HepG2 (cell line): ENCODE measurements around the gene NDUFB5. TPM values are rescaled to one million over a fixed set of nuclear protein-coding genes. Genes with fewer than 3 reads are reported as not detected.
A peak's percentile ranks its signal among the peaks of the same experiment; 100 is the strongest.

Source experiments
- ARNT2 ChIP-seq: sonication (generic); formaldehyde crosslinking; IDR thresholded peaks from 2 replicates; pipeline ENCODE4 v1.8.0; 2022; ENCODE audit warnings: mild to moderate bottlenecking, low read depth, missing genetic modification reagents, moderate library complexity
- BRD4 ChIP-seq: sonication (generic); formaldehyde crosslinking; IDR thresholded peaks from 2 replicates; pipeline ENCODE4 v1.4.0; 2020; ENCODE audit warnings: missing genetic modification reagents
- GATA4 ChIP-seq: sonication (generic); IDR thresholded peaks from 2 replicates; pipeline ENCODE4 v1.6.1; 2016; ENCODE audit warnings: antibody characterized with exemption, low read depth, borderline replicate concordance
- GMEB1 ChIP-seq: sonication (generic); formaldehyde crosslinking; IDR thresholded peaks from 2 replicates; pipeline ENCODE4 v1.5.1; 2020; ENCODE audit warnings: missing genetic modification reagents, mild to moderate bottlenecking, borderline replicate concordance
- MTERF4 ChIP-seq: sonication (generic); formaldehyde crosslinking; IDR thresholded peaks from 2 replicates; pipeline ENCODE4 v1.8.0; 2023; ENCODE audit warnings: mild to moderate bottlenecking, missing genetic modification reagents
- NFE2L1 ChIP-seq: sonication (generic); formaldehyde crosslinking; IDR thresholded peaks from 2 replicates; pipeline ENCODE4 v1.4.0; 2020; ENCODE audit warnings: missing genetic modification reagents, mild to moderate bottlenecking, borderline replicate concordance
- NFYB ChIP-seq: sonication (generic); formaldehyde crosslinking; IDR thresholded peaks from 2 replicates; pipeline ENCODE4 v1.4.0; 2020; ENCODE audit warnings: missing genetic modification reagents
- PHF5A ChIP-seq: IDR thresholded peaks from one replicate; pipeline ENCODE4 v1.6.1; 2018; ENCODE audit warnings: low read depth, missing genetic modification reagents; ENCODE audit not compliant: unreplicated experiment
- ZBTB20 ChIP-seq: sonication (generic); formaldehyde crosslinking; IDR thresholded peaks from 2 replicates; pipeline ENCODE4 v1.8.1; 2023; ENCODE audit warnings: missing genetic modification reagents, low read depth, mild to moderate bottlenecking, borderline replicate concordance
- ZBTB38 ChIP-seq: sonication (generic); formaldehyde crosslinking; IDR thresholded peaks from 2 replicates; pipeline ENCODE4 v1.5.1; 2020; ENCODE audit warnings: mild to moderate bottlenecking, missing genetic modification reagents
- ZC3H4 ChIP-seq: sonication (generic); formaldehyde crosslinking; IDR thresholded peaks from 2 replicates; pipeline ENCODE4 v1.4.0; 2020; ENCODE audit warnings: missing genetic modification reagents, borderline replicate concordance
- ZFP82 ChIP-seq: sonication (generic); formaldehyde crosslinking; IDR thresholded peaks from 2 replicates; pipeline ENCODE4 v1.5.1; 2020; ENCODE audit warnings: mild to moderate bottlenecking, missing genetic modification reagents, borderline replicate concordance
- ZNF350 ChIP-seq: sonication (generic); formaldehyde crosslinking; IDR thresholded peaks from 2 replicates; pipeline ENCODE4 v1.4.0; 2020; ENCODE audit warnings: mild to moderate bottlenecking, low read depth, missing genetic modification reagents, borderline replicate concordance
- ZNF788 ChIP-seq: sonication (generic); formaldehyde crosslinking; IDR thresholded peaks from 2 replicates; pipeline ENCODE4 v1.5.0; 2020; ENCODE audit warnings: mild to moderate bottlenecking, missing genetic modification reagents, borderline replicate concordance
- polyA plus RNA-seq, 8 experiments: library from polyadenylated mRNA; depleted of rRNA in 3 of 8; stranded (reverse) in 7 of 8; unstranded in 1 of 8; fragments of >200 nt; fragmentation: Illumina TruSeq in 4 of 8; extraction: Trizol in 4 of 8; gene quantifications; 2 replicates each; pipeline versions ENCODE4 v1.2.1 to v1.2.3, GENCODE V29; 2011 to 2016; ENCODE audit warnings: low read depth in 4 of 8, missing spikeins in 1 of 8, mixed read lengths in 1 of 8; ENCODE audit not compliant: insufficient read depth in 1 of 8
- total RNA-seq, 5 experiments: library from RNA; depleted of rRNA; stranded (reverse); fragments of >200 nt; fragmentation: Illumina TruSeq; extraction: Trizol; gene quantifications; 2 replicates each; pipeline ENCODE4 v1.2.3, GENCODE V29; 2016; ENCODE audit warnings: low read depth in 1 of 5
- TF ChIP-seq, protein P1 (sequence below): sonication (generic); formaldehyde crosslinking; IDR thresholded peaks from 2 replicates; pipeline ENCODE4 v1.8.0; 2022; ENCODE audit warnings: mild to moderate bottlenecking, missing genetic modification reagents; ENCODE audit not compliant: insufficient replicate concordance
- TF ChIP-seq, protein P2 (sequence below): sonication (generic); formaldehyde crosslinking; IDR thresholded peaks from 2 replicates; pipeline ENCODE4 v1.4.0; 2020; ENCODE audit warnings: missing genetic modification reagents
- TF ChIP-seq, protein P3 (sequence below): fragments of 450-650 bp; IDR thresholded peaks from 2 replicates; pipeline ENCODE4 v1.6.1; 2017
- TF ChIP-seq, protein P4 (sequence below): sonication (generic); formaldehyde crosslinking; IDR thresholded peaks from 2 replicates; pipeline ENCODE4 v1.5.1; 2020; ENCODE audit warnings: missing genetic modification reagents, mild to moderate bottlenecking, borderline replicate concordance

Gene NDUFB5
- total and polyA plus RNA-seq, 2 of the 13 experiments (the other 11 are each of a cell fraction or from before 2014, with no cell fraction given) = 43.3 to 120 TPM

- TF ChIP-seq, protein P1, sequence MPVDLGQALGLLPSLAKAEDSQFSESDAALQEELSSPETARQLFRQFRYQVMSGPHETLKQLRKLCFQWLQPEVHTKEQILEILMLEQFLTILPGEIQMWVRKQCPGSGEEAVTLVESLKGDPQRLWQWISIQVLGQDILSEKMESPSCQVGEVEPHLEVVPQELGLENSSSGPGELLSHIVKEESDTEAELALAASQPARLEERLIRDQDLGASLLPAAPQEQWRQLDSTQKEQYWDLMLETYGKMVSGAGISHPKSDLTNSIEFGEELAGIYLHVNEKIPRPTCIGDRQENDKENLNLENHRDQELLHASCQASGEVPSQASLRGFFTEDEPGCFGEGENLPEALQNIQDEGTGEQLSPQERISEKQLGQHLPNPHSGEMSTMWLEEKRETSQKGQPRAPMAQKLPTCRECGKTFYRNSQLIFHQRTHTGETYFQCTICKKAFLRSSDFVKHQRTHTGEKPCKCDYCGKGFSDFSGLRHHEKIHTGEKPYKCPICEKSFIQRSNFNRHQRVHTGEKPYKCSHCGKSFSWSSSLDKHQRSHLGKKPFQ (CRISPR knock-in tag) = no peak
- no peak for TF ChIP-seq ZNF350 (CRISPR knock-in tag)
- no peak for TF ChIP-seq ZC3H4 (CRISPR knock-in tag)
- TF ChIP-seq, protein P2, sequence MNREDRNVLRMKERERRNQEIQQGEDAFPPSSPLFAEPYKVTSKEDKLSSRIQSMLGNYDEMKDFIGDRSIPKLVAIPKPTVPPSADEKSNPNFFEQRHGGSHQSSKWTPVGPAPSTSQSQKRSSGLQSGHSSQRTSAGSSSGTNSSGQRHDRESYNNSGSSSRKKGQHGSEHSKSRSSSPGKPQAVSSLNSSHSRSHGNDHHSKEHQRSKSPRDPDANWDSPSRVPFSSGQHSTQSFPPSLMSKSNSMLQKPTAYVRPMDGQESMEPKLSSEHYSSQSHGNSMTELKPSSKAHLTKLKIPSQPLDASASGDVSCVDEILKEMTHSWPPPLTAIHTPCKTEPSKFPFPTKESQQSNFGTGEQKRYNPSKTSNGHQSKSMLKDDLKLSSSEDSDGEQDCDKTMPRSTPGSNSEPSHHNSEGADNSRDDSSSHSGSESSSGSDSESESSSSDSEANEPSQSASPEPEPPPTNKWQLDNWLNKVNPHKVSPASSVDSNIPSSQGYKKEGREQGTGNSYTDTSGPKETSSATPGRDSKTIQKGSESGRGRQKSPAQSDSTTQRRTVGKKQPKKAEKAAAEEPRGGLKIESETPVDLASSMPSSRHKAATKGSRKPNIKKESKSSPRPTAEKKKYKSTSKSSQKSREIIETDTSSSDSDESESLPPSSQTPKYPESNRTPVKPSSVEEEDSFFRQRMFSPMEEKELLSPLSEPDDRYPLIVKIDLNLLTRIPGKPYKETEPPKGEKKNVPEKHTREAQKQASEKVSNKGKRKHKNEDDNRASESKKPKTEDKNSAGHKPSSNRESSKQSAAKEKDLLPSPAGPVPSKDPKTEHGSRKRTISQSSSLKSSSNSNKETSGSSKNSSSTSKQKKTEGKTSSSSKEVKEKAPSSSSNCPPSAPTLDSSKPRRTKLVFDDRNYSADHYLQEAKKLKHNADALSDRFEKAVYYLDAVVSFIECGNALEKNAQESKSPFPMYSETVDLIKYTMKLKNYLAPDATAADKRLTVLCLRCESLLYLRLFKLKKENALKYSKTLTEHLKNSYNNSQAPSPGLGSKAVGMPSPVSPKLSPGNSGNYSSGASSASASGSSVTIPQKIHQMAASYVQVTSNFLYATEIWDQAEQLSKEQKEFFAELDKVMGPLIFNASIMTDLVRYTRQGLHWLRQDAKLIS (CRISPR knock-in tag) = no peak; the same call in 1 of the 2 replicates
- TF ChIP-seq, protein P3, sequence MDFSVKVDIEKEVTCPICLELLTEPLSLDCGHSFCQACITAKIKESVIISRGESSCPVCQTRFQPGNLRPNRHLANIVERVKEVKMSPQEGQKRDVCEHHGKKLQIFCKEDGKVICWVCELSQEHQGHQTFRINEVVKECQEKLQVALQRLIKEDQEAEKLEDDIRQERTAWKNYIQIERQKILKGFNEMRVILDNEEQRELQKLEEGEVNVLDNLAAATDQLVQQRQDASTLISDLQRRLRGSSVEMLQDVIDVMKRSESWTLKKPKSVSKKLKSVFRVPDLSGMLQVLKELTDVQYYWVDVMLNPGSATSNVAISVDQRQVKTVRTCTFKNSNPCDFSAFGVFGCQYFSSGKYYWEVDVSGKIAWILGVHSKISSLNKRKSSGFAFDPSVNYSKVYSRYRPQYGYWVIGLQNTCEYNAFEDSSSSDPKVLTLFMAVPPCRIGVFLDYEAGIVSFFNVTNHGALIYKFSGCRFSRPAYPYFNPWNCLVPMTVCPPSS = no peak
- no peak for TF ChIP-seq ZBTB20 (CRISPR knock-in tag)
- TF ChIP-seq MTERF4 = no peak
- TF ChIP-seq, protein P4, sequence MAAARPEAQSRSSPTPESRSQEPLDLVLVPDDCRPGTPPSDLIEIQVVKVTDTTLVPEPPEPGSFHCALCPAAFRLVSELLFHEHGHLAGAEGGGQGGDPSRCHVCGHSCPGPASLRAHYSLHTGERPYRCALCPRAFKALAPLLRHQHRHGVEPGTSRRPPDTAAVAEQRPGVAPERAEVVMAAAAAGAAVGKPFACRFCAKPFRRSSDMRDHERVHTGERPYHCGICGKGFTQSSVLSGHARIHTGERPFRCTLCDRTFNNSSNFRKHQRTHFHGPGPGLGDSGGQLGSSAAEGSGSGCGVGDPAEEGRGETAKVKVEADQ (CRISPR knock-in tag) = 0 out of 2 replicates have a peak, but pooled peaks have one; percentile 28
- TF ChIP-seq NFYB = peak; percentile 99
- TF ChIP-seq BRD4 = no peak
- no peak for TF ChIP-seq PHF5A (CRISPR knock-in tag)
- peak; percentile 45; the same call in 1 of the 2 replicates for TF ChIP-seq ARNT2
- peak; percentile 69; the same call in 1 of the 2 replicates for TF ChIP-seq GMEB1 (CRISPR knock-in tag)
- no peak for TF ChIP-seq ZBTB38
- no peak for TF ChIP-seq NFE2L1 (CRISPR knock-in tag)
- no peak for TF ChIP-seq ZFP82
- TF ChIP-seq ZNF788 (CRISPR knock-in tag) = peak; percentile 90; the same call in 1 of the 2 replicates
- peak; percentile 49; the same call in 1 of the 2 replicates for TF ChIP-seq GATA4
Measured at GRCh38 chr3:179562591-179563270, 41.9 kb upstream of the NDUFB5 start, which contains the start of gene ACTL6A (continued).
